ENCODE data around the gene CHST11.

GRCh38 chr12:104535369-104535768 lies 78.6 kb downstream of the CHST11 start:
- TF ChIP-seq POLR2AphosphoS5 (IDR thresholded peaks at IDR 0.05): no peak
- TF ChIP-seq POLR2A (IDR thresholded peaks at IDR 0.05): no peak

Measured in breast epithelium (tissue), 3 donors.